Islet of Langerhans (tissue), 1 donor: Measurements from ENCODE around the gene CPXM2.
"Not testable (repeated sequence)": the region's sequence is repeated elsewhere in the genome, so short reads cannot be mapped to it uniquely, and the experiment has no call there.

Source experiments
- FAIRE-seq: peaks from one replicate; lab custom pipeline; 2011; peaks lifted over from hg19 to GRCh38; lab: Jason Lieb, UNC

CPXM2 gene

GRCh38 chr10:123742751-123743440 is 148.7 kb downstream of the CPXM2 start:
- FAIRE-seq = no peak

GRCh38 chr10:123741711-123742110 is 149.9 kb downstream of the CPXM2 start:
- FAIRE-seq = no peak

- FAIRE-seq = no peak
Measured at GRCh38 chr10:123741146-123741545, 150.5 kb downstream of the CPXM2 start.

- FAIRE-seq = not testable (repeated sequence)
Measured at GRCh38 chr10:123736917-123737316, 154.7 kb downstream of the CPXM2 start.

- no peak for FAIRE-seq
Measured at GRCh38 chr10:123729523-123729922, 162.1 kb downstream of the CPXM2 start.

DNA sequence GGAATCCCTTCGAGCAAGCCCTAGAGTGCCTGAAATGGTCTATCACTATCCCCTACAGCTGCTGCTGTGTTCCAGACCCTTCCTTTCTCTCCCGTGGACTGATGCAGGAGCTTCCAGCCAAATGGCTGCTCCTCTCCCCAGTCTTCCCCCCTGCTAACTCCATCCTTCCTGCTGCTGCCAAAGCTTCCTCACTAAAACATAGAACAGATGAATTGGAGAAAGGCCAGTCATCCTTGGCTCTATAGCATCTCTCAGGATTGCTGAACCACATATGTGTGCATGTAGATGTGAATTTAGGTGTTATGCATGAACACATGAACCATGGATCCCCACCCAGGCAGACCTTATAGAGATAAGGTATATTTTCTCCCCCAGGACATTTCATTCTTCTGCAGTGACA is 164.8 kb downstream of the CPXM2 start:
- FAIRE-seq = no peak

GRCh38 chr10:123726381-123726780 is 165.2 kb downstream of the CPXM2 start:
- FAIRE-seq = no peak

- FAIRE-seq = no peak
Measured at GRCh38 chr10:123724747-123725146, 166.9 kb downstream of the CPXM2 start.

DNA sequence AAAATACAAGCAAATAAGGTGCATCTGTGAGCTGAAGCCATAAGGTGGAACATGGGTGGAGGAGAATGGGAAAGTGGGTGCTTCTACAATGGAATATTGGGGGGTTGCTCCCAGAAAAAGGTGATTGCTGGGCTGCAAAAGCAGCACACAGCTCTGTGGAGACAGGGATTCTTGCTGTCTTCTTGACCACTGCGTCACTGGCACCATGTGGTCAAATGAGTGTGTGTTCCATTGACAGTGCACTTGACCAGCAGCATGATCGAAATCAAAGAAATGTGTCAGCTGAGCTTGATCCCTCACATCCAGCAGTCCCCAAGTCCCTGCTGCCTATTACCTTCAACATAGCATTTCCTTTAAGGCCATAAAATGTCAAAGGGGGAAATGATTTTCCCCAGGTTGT is 169.3 kb downstream of the CPXM2 start:
- no peak for FAIRE-seq

GRCh38 chr10:123721441-123722049 is 170.1 kb downstream of the CPXM2 start:
- no peak for FAIRE-seq

GRCh38 chr10:123720536-123720935 is 171.1 kb downstream of the CPXM2 start:
- FAIRE-seq = no peak

DNA sequence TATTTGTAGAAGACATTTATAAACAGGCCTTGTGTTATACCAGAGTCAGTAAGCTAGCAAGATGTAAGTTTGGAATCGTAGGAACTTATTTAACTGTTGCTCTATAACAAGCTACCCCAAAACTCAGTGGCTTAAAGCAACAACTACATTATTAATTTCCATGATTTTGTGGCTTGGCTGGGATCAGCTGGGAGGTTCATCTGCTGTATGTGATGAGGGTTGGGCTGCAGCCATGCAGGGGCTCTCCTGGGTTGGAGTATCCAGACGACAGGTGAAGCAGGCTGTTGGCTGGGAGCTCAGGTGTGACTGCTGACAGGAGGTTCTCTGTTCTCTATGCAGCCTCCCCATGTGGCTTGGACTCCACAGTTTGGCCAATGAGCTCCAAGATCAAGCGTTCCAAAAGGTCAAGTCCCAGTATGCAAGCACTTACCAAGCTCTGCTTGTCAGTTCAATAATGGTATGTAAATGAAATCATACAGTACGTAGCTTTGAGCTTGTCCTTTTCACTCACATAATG is 173.0 kb downstream of the CPXM2 start:
- FAIRE-seq = no peak

DNA sequence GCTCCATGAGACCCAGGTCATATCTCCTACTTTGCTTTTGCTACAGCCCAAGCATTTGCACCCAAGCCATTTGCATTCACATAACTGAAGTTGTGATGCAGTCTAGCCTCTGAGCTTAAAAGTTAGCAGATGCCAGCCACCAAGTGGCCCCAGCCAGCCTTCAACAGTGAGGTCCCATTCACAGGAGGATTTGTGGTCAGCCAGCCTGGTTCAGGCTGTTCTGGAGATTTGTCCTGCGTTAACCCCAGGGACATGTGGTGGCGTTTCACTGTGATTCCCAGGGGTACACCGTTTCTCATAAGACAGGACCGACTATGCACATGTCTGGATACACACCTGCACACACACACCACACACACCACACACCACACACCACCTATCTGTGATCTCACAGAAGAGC is 174.3 kb downstream of the CPXM2 start:
- FAIRE-seq = no peak

DNA sequence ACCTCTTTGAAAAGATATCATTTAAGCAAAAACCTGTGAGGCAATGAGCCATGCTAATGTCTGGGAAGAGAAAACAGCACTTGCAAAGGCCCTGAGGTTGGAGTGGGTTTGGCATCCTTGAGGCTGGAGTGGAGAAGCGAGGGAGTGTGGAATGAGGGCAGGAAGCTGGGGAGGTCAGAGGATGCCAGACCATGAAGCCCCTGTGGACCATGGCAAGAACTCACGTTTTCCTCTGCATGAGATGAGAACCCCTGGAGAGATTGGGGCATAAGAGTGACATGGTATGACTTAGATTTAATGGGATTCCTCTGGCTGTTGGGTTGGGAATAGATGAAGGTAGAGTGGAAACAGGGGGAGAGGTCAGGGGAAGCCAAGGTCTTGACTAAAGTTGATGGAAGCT is 176.1 kb downstream of the CPXM2 start:
- no peak for FAIRE-seq

GRCh38 chr10:123706236-123706635 is 185.4 kb downstream of the CPXM2 start:
- FAIRE-seq = no peak

GRCh38 chr10:123704812-123705211 is 186.8 kb downstream of the CPXM2 start:
- no peak for FAIRE-seq

DNA sequence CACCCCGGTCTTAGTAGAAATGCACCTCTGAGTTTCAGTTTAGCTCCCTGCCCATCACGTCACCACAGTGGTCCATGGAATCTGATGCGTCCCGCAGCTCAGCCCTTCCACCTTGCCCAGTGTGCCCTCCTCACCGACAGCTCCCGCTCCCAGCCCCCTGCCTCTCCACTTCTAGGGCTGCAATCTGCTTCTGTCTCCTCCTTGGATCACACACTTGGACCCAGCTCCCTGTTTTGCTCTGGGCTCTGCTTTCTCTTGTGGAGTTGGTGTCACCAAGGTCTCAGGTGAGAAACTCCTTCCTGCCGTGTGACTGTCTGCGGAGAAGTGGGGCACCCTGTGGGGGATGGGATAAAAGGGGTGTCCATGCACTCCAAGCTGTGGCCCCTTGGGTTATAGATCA is 187.5 kb downstream of the CPXM2 start:
- no peak for FAIRE-seq

GRCh38 chr10:123703195-123703790 is 188.3 kb downstream of the CPXM2 start:
- FAIRE-seq = no peak
